Liver (tissue), 2 donors: ENCODE results near the gene TLE2.

Experiments used
- YY1 ChIP-seq: IDR thresholded peaks from 2 replicates; pipeline ENCODE4 v1.6.1; 2016; ENCODE audit warnings: antibody characterized with exemption, mild to moderate bottlenecking
- TF ChIP-seq, protein P1 (sequence below): fragments of 150-350 bp; IDR thresholded peaks from 2 replicates; pipeline ENCODE4 v1.5.1; 2017; ENCODE audit warnings: improper control_type of control experiment, low read depth, low read length; ENCODE audit not compliant: missing input control
- donor health status: healthy.

DNA sequence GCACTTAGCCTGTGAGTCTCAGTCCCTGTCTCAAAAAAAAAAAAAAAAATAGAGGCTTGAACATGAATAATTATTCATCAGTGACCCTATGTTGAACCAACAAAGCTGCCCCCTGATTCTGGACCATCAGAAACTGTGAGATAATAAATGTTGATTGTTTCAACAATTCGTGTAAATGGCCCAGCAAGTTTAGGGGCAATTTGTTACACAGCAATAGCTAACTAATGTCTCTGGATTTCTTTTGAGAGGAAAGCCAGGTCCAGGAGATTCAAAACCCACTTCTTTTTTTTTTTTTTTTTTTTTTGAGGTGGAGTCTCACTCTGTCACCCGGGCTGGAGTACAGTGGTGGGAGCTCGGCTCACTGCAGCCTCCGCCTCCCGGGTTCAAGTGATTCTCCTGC lies 64.2 kb downstream of the TLE2 start:
- TF ChIP-seq, protein P1, sequence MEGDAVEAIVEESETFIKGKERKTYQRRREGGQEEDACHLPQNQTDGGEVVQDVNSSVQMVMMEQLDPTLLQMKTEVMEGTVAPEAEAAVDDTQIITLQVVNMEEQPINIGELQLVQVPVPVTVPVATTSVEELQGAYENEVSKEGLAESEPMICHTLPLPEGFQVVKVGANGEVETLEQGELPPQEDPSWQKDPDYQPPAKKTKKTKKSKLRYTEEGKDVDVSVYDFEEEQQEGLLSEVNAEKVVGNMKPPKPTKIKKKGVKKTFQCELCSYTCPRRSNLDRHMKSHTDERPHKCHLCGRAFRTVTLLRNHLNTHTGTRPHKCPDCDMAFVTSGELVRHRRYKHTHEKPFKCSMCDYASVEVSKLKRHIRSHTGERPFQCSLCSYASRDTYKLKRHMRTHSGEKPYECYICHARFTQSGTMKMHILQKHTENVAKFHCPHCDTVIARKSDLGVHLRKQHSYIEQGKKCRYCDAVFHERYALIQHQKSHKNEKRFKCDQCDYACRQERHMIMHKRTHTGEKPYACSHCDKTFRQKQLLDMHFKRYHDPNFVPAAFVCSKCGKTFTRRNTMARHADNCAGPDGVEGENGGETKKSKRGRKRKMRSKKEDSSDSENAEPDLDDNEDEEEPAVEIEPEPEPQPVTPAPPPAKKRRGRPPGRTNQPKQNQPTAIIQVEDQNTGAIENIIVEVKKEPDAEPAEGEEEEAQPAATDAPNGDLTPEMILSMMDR, result no peak
- TF ChIP-seq YY1, result no peak
